MM.1S (cell line): ENCODE results near the gene EIF3L.

Source experiments
- DNase-seq: peaks from one replicate; pipeline ENCODE4 v3.0.0-alpha.2; 2015
- H2AFZ ChIP-seq: fragments of 300-600 bp; sonication (generic); 2 replicates; pipeline ENCODE4 v1.6.0; 2016; ENCODE audit warnings: antibody characterized with exemption, low read length
- H3F3A ChIP-seq: fragments of 300-600 bp; sonication (generic); 2 replicates; pipeline ENCODE4 v1.6.1; 2016; ENCODE audit warnings: mild to moderate bottlenecking, antibody characterized with exemption, low read length, moderate library complexity, mixed read lengths; ENCODE audit not compliant: insufficient read depth
- H3K27ac ChIP-seq: fragments of 300-600 bp; sonication (generic); 2 replicates; pipeline ENCODE4 v1.5.1; 2016; ENCODE audit warnings: mild to moderate bottlenecking, low read length
- H3K27me3 ChIP-seq: fragments of 300-600 bp; sonication (generic); replicated peaks from 2 replicates; pipeline ENCODE4 v1.6.0; 2016; ENCODE audit warnings: low read length; ENCODE audit not compliant: insufficient read depth
- H3K36me3 ChIP-seq: fragments of 300-600 bp; sonication (generic); replicated peaks from 2 replicates; pipeline ENCODE4 v1.6.1; 2016; ENCODE audit warnings: mild to moderate bottlenecking, low read length, mixed read lengths; ENCODE audit not compliant: insufficient read depth
- H3K4me1 ChIP-seq: fragments of 300-600 bp; sonication (generic); 2 replicates; pipeline ENCODE4 v1.6.1; 2016; ENCODE audit warnings: low read length, mixed read lengths
- H3K4me2 ChIP-seq: fragments of 300-600 bp; sonication (generic); 2 replicates; pipeline ENCODE4 v1.6.0; 2016; ENCODE audit warnings: low read depth, low read length
- H3K4me3 ChIP-seq: fragments of 300-600 bp; sonication (generic); 2 replicates; pipeline ENCODE4 v1.5.1; 2016; ENCODE audit warnings: low read length, mixed read lengths
- H3K79me2 ChIP-seq: fragments of 300-600 bp; sonication (generic); 2 replicates; pipeline ENCODE4 v1.6.1; 2016; ENCODE audit warnings: mixed run types, low read length, mixed read lengths
- H3K9ac ChIP-seq: fragments of 300-600 bp; sonication (generic); 2 replicates; pipeline ENCODE4 v1.6.1; 2016; ENCODE audit warnings: low read length, mixed read lengths
- H3K9me2 ChIP-seq: fragments of 300-600 bp; sonication (generic); replicated peaks from 2 replicates; pipeline ENCODE4 v1.6.1; 2016; ENCODE audit warnings: mild to moderate bottlenecking, low read length, mixed read lengths; ENCODE audit not compliant: insufficient read depth
- H3K9me3 ChIP-seq: fragments of 300-600 bp; sonication (generic); replicated peaks from 2 replicates; pipeline ENCODE4 v1.6.1; 2016; ENCODE audit warnings: mild to moderate bottlenecking, low read length, mixed read lengths; ENCODE audit not compliant: insufficient read depth
- H4K20me1 ChIP-seq: fragments of 300-600 bp; sonication (generic); 2 replicates; pipeline ENCODE4 v1.6.1; 2016; ENCODE audit warnings: mild to moderate bottlenecking, low read length, moderate library complexity, mixed read lengths; ENCODE audit not compliant: insufficient read depth
- EZH2 ChIP-seq: fragments of 300-600 bp; sonication (generic); optimal IDR thresholded peaks from 2 replicates; pipeline ENCODE3; 2017; ENCODE audit warnings: low read depth, mild to moderate bottlenecking, antibody characterized with exemption, low read length, mixed read lengths
- EZH2phosphoT487 ChIP-seq: fragments of 300-600 bp; sonication (generic); IDR thresholded peaks from 2 replicates; pipeline ENCODE4 v1.6.1; 2018; ENCODE audit warnings: antibody characterized with exemption, low read length
- TF ChIP-seq, protein P1 (sequence below): fragments of 300-600 bp; sonication (generic); IDR thresholded peaks from 2 replicates; pipeline ENCODE4 v1.5.1; 2016; ENCODE audit warnings: antibody characterized with exemption, low read length, mixed read lengths

EIF3L gene

DNA sequence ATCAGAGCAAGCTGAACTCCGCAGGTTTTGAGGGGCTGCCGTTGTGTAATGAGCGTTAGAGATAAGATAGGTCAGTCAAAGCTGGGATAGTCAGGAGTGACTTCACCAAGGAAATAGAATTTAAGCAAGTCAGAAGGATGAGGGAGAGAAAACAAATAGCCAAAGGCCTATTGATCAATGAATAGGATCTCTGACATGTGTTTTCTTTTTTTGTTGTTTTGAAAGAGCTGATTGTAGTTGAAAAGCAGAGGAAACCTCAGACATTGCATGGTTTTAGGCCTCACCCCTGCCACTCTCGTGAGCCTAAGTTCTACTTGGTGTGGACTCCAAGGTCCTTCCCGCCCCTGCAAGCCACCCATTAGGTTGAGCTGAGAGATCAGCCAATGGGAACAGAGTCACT is 3.2 kb downstream of the EIF3L start:
- no peak overlapping the region for H3K9ac ChIP-seq
- H3K27ac ChIP-seq: no peak overlapping the region
- H3K9me2 ChIP-seq: no peaks in the 10 kb centered on the region
- no peak for TF ChIP-seq EZH2phosphoT487
- no peak for TF ChIP-seq EZH2
- TF ChIP-seq, protein P1, sequence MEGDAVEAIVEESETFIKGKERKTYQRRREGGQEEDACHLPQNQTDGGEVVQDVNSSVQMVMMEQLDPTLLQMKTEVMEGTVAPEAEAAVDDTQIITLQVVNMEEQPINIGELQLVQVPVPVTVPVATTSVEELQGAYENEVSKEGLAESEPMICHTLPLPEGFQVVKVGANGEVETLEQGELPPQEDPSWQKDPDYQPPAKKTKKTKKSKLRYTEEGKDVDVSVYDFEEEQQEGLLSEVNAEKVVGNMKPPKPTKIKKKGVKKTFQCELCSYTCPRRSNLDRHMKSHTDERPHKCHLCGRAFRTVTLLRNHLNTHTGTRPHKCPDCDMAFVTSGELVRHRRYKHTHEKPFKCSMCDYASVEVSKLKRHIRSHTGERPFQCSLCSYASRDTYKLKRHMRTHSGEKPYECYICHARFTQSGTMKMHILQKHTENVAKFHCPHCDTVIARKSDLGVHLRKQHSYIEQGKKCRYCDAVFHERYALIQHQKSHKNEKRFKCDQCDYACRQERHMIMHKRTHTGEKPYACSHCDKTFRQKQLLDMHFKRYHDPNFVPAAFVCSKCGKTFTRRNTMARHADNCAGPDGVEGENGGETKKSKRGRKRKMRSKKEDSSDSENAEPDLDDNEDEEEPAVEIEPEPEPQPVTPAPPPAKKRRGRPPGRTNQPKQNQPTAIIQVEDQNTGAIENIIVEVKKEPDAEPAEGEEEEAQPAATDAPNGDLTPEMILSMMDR: no peak
- H3K4me3 ChIP-seq: no peak overlapping the region
- peaks cover 74% of the 10 kb centered on the region for H3K79me2 ChIP-seq
- H3K4me2 ChIP-seq: no peak overlapping the region
- 0 out of 2 replicates have a peak, but pooled peaks cover 4% of the 10 kb centered on the region for H3K4me1 ChIP-seq
- H2AFZ ChIP-seq: no peak overlapping the region
- 0 out of 2 replicates have a peak, but pooled peaks cover 5% of the 10 kb centered on the region for H4K20me1 ChIP-seq
- H3K36me3 ChIP-seq: peaks cover 10% of the 10 kb centered on the region; the same call in 1 of the 2 replicates
- no peak for DNase-seq
- no peaks in the 10 kb centered on the region for H3K9me3 ChIP-seq
- peaks cover 4% of the 10 kb centered on the region; the same call in 1 of the 2 replicates for H3F3A ChIP-seq
- no peaks in the 10 kb centered on the region for H3K27me3 ChIP-seq

DNA sequence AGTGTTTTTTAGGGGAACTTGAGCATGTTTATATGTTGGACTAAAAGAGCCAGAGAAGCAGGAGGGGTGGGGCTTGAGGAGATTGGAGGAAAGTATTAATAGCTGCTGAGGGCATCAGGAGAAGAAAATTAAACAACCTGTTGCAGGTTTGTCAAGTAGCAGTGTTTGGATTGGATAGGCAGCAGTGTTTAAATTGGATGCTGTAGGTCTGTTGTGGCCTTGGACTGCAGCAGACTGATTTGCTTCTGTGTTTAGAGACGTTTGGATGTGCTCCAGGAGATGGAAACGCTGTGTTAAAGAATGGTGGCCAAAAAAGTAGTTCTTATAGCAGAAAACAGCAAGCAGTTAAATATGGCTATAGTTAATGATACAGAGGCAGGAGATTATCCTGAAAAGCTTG is 5.7 kb downstream of the EIF3L start:
- TF ChIP-seq, protein P1: no peak
- TF ChIP-seq EZH2phosphoT487 (no peak), EZH2 (no peak)
- 0 out of 2 replicates have a peak, but pooled peaks cover 2% of the 10 kb centered on the region for H3K4me1 ChIP-seq
- peaks cover 16% of the 10 kb centered on the region for H3K36me3 ChIP-seq
- peaks cover 70% of the 10 kb centered on the region for H3K79me2 ChIP-seq
- H3F3A ChIP-seq: peaks cover under 1% of the 10 kb centered on the region; the same call in 1 of the 2 replicates
- H3K4me2 ChIP-seq: no peak overlapping the region
- 0 out of 2 replicates have a peak, but pooled peaks cover 5% of the 10 kb centered on the region for H4K20me1 ChIP-seq
- H3K27ac ChIP-seq: no peak overlapping the region
- no peaks in the 10 kb centered on the region for H3K9me3 ChIP-seq
- H3K27me3 ChIP-seq: no peaks in the 10 kb centered on the region
- no peak overlapping the region for H2AFZ ChIP-seq
- no peak overlapping the region for H3K4me3 ChIP-seq
- DNase-seq: no peak
- no peak overlapping the region for H3K9ac ChIP-seq
- no peaks in the 10 kb centered on the region for H3K9me2 ChIP-seq

DNA sequence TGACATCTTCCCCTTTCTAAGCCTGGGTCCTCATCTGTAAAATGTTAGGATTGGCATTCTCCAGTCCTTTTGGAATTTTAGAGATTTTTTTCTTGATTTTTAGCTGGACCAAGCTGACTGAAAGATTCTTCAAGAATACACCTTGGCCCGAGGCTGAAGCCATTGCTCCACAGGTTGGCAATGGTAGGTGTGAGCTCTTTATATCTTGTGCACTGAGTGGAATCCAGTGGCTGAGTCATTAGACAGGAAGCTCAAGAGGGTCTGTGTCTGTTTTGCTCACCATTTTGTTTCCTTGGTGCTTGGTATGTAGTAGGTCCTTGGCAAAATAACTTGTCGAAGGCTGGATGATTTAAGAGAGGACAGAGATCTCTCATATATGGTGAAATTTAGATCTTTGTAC is 6.2 kb downstream of the EIF3L start:
- no peak overlapping the region for H3K4me2 ChIP-seq
- DNase-seq: no peak
- no peaks in the 10 kb centered on the region for H3K9me2 ChIP-seq
- TF ChIP-seq, protein P1: no peak
- TF ChIP-seq EZH2phosphoT487 (no peak), EZH2 (no peak)
- no peaks in the 10 kb centered on the region for H3K9me3 ChIP-seq
- H3K4me1 ChIP-seq: no peaks in the 10 kb centered on the region
- 0 out of 2 replicates have a peak, but pooled peaks cover 5% of the 10 kb centered on the region for H4K20me1 ChIP-seq
- H3K4me3 ChIP-seq: no peak overlapping the region
- no peak overlapping the region for H3K9ac ChIP-seq
- no peak overlapping the region for H2AFZ ChIP-seq
- no peaks in the 10 kb centered on the region; the same call in 1 of the 2 replicates for H3F3A ChIP-seq
- H3K36me3 ChIP-seq: peaks cover 16% of the 10 kb centered on the region
- peaks cover 65% of the 10 kb centered on the region for H3K79me2 ChIP-seq
- no peaks in the 10 kb centered on the region for H3K27me3 ChIP-seq
- H3K27ac ChIP-seq: no peak overlapping the region
